SK-N-SH (cell line): ENCODE data around the gene CPEB2.

Experiments used
- CHD2 ChIP-seq: fragments of 150-350 bp; IDR thresholded peaks from 2 replicates; pipeline ENCODE4 v1.6.1; 2018; ENCODE audit warnings: low read length; ENCODE audit not compliant: partially characterized antibody
- CTCF ChIP-seq: fragments of 200-600 bp; sonication (generic); IDR thresholded peaks from 2 replicates; pipeline ENCODE4 v1.6.1; 2017; ENCODE audit warnings: antibody characterized with exemption, mild to moderate bottlenecking, moderate library complexity
- EZH2phosphoT487 ChIP-seq: fragments of 200-600 bp; sonication (generic); IDR thresholded peaks from 2 replicates; pipeline ENCODE4 v1.6.1; 2017; ENCODE audit warnings: low read depth, mixed run types, mild to moderate bottlenecking, antibody characterized with exemption, moderate library complexity, borderline replicate concordance
- IRF3 ChIP-seq: fragments of 150-350 bp; IDR thresholded peaks from 2 replicates; pipeline ENCODE4 v1.6.1; 2016; ENCODE audit warnings: mild to moderate bottlenecking, low read depth, low read length
- MXI1 ChIP-seq: IDR thresholded peaks from 2 replicates; pipeline ENCODE4 v1.6.1; 2012; ENCODE audit warnings: mild to moderate bottlenecking, low read depth, low read length, improper control_type of control experiment
- PBX3 ChIP-seq: IDR thresholded peaks from 2 replicates; pipeline ENCODE4; 2012
- RAD21 ChIP-seq: IDR thresholded peaks from 2 replicates; pipeline ENCODE4 v1.6.1; 2012; ENCODE audit warnings: mild to moderate bottlenecking, low read length
- RCOR1 ChIP-seq: fragments of 150-350 bp; IDR thresholded peaks from 2 replicates; pipeline ENCODE4 v1.6.1; 2017; ENCODE audit warnings: antibody characterized with exemption, low read length
- REST ChIP-seq: IDR thresholded peaks from 2 replicates; pipeline ENCODE4 v1.6.1; 2012; ENCODE audit warnings: mild to moderate bottlenecking, low read depth, low read length, moderate library complexity
- SMC3 ChIP-seq: IDR thresholded peaks from 2 replicates; pipeline ENCODE4 v1.6.1; 2012; ENCODE audit warnings: low read depth, low read length, improper control_type of control experiment
- USF2 ChIP-seq: fragments of 150-350 bp; IDR thresholded peaks from 2 replicates; pipeline ENCODE4 v1.6.1; 2017; ENCODE audit warnings: antibody characterized with exemption, low read length, low read depth, borderline replicate concordance
- YY1 ChIP-seq: IDR thresholded peaks from 2 replicates; pipeline ENCODE4 v1.4.0; 2012; ENCODE audit warnings: low read depth, mild to moderate bottlenecking

GRCh38 chr4:15117270-15117946 is 115.1 kb downstream of the CPEB2 start:
- no peak for TF ChIP-seq CTCF
- TF ChIP-seq REST, result no peak
- no peak for TF ChIP-seq EZH2phosphoT487
- no peak for TF ChIP-seq USF2
- no peak for TF ChIP-seq IRF3
- no peak for TF ChIP-seq CHD2
- no peak for TF ChIP-seq SMC3
- TF ChIP-seq MXI1, result no peak
- no peak for TF ChIP-seq YY1
- TF ChIP-seq RAD21, result no peak
- TF ChIP-seq PBX3, result no peak
- no peak for TF ChIP-seq RCOR1
